ENCODE measurements around the gene NKIRAS1. TPM values are rescaled to one million over a fixed set of nuclear protein-coding genes. Genes with fewer than 3 reads are reported as not detected.

Gene NKIRAS1
- 9.9 and 17.2 TPM in 2 replicates for total RNA-seq

- DNase-seq (ENCODE audit: low read depth) = peak; percentile 89
Measured at GRCh38 chr3:23916886-23917678, at the start of gene NKIRAS1, which contains the start of gene RPL15. NKIRAS1 (minus strand) TSS chr3:23916990; CDS start chr3:23910904, 6,086 bp downstream. RPL15 (plus strand) TSS chr3:23917132; CDS start chr3:23917860, 728 bp downstream.

GRCh38 chr3:23966328-23966727 lies 49.5 kb upstream of the NKIRAS1 start:
- DNase-seq (ENCODE audit: low read depth) = no peak

- DNase-seq (ENCODE audit: low read depth) = no peak
Measured at GRCh38 chr3:23964537-23965235, 47.9 kb upstream of the NKIRAS1 start.

- no peak for DNase-seq (ENCODE audit: low read depth)
Measured at GRCh38 chr3:23961913-23962312, 45.1 kb upstream of the NKIRAS1 start.

GRCh38 chr3:23961066-23961465 lies 44.3 kb upstream of the NKIRAS1 start:
- DNase-seq (ENCODE audit: low read depth) = peak; percentile 79

GRCh38 chr3:23960649-23961048 lies 43.9 kb upstream of the NKIRAS1 start:
- DNase-seq (ENCODE audit: low read depth) = no peak

GRCh38 chr3:23959135-23959900 lies 42.5 kb upstream of the NKIRAS1 start:
- peak; percentile 99 for DNase-seq (ENCODE audit: low read depth)

- no peak for DNase-seq (ENCODE audit: low read depth)
Measured at GRCh38 chr3:23956701-23957100, 39.9 kb upstream of the NKIRAS1 start.

GRCh38 chr3:23954144-23954543 lies 37.4 kb upstream of the NKIRAS1 start:
- no peak for DNase-seq (ENCODE audit: low read depth)

GRCh38 chr3:23953523-23953922 lies 36.7 kb upstream of the NKIRAS1 start:
- no peak for DNase-seq (ENCODE audit: low read depth)

GRCh38 chr3:23952646-23953045 lies 35.9 kb upstream of the NKIRAS1 start:
- no peak for DNase-seq (ENCODE audit: low read depth)

GRCh38 chr3:23950293-23950692 lies 33.5 kb upstream of the NKIRAS1 start:
- DNase-seq (ENCODE audit: low read depth) = peak; percentile 51

- no peak for DNase-seq (ENCODE audit: low read depth)
Measured at GRCh38 chr3:23949784-23950183, 33.0 kb upstream of the NKIRAS1 start.

- DNase-seq (ENCODE audit: low read depth) = peak; percentile 34
Measured at GRCh38 chr3:23948761-23949160, 32.0 kb upstream of the NKIRAS1 start.

- DNase-seq (ENCODE audit: low read depth) = peak; percentile 80
Measured at GRCh38 chr3:23945913-23946687, 29.3 kb upstream of the NKIRAS1 start.

GRCh38 chr3:23945663-23945912 lies 28.8 kb upstream of the NKIRAS1 start:
- DNase-seq (ENCODE audit: low read depth) = no peak

GRCh38 chr3:23944861-23945662 lies 28.3 kb upstream of the NKIRAS1 start, which contains the start of gene NR1D2:
NR1D2 (plus strand) TSS chr3:23945286; CDS start chr3:23945579, 293 bp downstream.
- peak; percentile 38 for DNase-seq (ENCODE audit: low read depth)

GRCh38 chr3:23944007-23944783 lies 27.4 kb upstream of the NKIRAS1 start:
- no peak for DNase-seq (ENCODE audit: low read depth)

- DNase-seq (ENCODE audit: low read depth) = no peak
Measured at GRCh38 chr3:23942546-23942945, 25.8 kb upstream of the NKIRAS1 start.

GRCh38 chr3:23941440-23941839 lies 24.6 kb upstream of the NKIRAS1 start:
- DNase-seq (ENCODE audit: low read depth) = no peak
